ENCODE measurements around the gene MAN2B1.
"Not testable (repeated sequence)": the region's sequence is repeated elsewhere in the genome, so short reads cannot be mapped to it uniquely, and the experiment has no call there.

MAN2B1 gene

DNA sequence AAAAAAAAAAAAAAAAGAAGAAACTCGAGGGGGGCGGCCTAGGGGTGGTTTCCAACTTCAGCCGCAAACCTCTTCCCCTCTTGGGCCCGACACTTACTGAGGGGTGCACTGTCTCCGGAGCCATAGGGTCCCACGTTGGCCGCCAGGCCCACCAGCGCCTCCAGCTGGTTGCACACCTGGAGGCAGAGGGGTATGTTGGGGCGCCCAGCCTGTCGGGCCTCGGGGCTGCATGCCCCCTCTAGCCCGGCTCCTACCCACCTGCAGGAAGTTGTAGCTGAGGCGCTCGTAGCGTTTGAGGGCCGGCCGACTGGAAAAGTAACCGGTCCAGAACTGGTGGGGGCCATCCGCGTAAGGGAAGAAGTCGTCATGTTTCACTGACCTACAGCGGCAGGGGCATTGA, 8.6 kb downstream of the MAN2B1 start:
- DNase-seq (ENCODE audit: low read depth in 2 of 2) = no peak

DNA sequence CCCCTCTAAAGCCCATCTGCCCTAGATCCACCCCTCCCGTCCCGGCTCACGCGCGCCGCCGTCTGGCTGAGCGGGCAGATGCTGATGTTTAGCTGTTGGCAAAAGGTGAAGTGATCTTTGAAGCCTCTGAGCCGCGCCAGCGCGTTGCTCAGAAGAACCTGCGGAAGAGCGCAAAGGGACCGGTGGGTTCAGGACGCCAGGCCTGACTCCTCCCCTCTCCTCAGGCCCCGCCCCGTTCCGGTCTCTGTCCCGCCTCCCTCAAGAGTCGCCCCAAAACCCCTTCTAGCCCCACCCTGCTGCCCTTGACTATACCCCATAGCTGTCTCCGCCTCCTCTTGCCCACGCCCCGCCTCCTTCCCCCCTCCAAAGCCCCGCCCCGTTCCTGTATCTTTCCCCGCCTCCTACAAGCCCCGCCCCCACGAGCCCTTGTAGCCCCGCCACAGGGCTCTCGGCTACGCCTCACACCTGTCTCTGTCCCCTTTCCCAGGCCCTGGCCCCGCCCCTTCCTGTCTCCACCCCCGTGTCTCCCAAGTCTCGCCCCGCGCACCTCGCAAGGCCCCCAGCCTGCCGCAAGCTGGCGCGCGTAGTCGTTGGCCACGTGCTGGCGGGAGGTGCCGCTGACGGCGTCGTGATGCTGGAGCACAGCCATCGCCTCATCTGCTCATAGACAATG, 9.5 kb downstream of the MAN2B1 start:
- DNase-seq (ENCODE audit: low read depth in 2 of 2) = no peak

DNA sequence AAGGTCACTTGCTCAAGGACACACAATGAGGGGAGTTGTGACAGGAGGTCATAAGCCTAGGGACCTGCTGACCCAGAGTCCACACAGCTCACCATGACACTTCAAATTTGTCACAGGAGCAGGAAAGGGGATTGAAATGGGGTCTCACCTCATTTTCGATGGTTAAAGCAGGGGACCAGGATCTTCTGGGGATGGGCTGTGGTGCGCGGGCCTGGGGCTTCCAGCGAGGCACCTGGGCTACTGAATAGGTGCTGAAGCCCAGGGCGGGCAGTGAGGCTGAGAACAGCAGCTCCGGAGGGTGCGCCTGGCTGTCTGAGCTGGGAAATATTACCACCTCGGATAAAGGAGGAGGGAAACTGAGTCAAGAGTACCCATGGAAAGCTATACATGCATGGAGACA, 11.0 kb downstream of the MAN2B1 start:
- no peak for DNase-seq (ENCODE audit: low read depth in 2 of 2)

DNA sequence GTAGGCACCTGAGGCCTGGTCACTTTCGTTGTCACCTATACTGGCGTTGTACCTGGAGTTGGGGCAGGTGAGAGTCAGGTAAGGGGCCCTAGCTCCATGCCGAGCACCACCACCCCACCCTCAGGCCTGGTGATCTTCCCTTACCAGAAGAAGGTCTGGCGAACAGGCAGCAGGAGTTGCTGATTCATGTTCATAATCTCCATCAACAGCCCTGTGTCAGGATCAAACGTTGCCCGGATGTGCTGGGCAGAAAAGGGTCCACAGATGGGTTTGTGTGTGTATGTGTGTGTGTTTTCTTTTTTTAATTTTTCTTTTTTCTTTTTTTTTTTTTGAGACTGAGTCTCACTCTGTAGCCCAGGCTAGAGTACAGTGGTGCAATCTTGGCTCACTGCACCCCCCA, 14.3 kb downstream of the MAN2B1 start:
- no peak for DNase-seq (ENCODE audit: low read depth in 2 of 2)

DNA sequence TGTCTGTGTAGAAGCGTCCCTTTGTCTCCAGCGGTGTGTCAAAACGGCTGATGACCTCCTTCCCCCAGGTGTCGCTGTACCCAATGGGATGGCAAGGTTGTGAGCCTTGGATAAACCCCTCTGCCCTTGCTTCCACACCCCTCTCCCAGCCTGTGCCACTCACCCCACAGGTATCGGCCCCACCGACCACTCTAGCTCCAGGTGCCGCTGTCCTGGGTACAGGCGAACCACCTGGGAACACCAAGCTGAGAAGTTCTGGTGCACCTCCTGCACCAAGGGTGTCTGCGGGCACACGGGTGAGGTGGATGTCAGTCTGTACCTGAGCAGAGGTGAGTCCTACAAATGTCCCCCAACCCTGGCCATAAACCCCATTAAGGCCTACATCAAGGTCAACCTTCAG, 16.6 kb downstream of the MAN2B1 start:
- no peak for DNase-seq (ENCODE audit: low read depth in 2 of 2)

DNA sequence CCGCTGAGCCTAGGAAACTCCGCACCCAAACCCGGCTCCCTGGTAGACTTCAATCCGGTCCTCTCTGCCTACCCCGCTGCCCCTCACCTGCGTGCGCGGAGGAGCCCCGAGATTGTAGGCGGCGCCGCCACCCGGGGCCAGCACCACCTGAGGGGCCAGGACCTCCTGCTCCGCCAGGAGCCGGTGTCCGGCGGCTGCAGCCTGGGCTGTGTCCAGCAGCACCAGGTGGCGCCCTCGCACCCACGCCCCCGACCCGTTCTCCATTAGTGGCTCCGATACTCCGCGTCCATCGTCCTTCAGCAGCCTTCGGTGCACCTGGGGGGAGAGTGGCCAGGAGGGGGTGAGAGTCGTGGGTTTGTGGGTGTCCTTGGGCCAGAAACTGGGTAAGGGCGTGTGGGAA, 18.5 kb downstream of the MAN2B1 start:
- DNase-seq (ENCODE audit: low read depth in 2 of 2) = no peak

DNA sequence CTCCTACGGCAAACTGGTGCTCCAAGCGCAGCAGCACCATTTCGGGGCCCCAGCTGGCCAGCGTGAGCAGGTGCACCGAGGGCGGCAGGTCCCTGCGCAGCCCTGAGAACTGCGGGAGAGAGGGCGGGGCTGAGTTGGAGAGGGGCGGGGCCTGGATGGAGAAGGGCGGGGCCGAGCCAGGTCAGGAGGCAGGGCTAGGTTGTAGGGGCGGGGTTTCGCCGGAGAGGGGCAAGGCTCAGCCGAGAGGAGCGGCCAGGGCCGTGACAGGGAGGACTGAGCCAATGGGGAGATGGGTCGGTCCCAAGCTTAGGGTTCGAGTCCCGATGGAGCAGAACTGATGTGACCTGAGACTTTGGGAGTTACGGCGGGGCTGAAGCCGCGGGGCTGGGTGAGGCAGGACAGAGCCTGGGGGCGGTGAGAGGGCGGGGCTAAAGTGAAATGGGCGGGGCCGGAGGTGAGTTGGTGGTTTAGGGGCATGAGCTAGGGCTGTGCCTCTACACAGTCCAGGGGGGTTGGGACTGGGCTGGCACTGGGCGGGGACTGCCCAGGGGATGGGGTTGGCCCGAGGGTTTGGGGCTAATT, 19.0 kb downstream of the MAN2B1 start:
- no peak for DNase-seq (ENCODE audit: low read depth in 2 of 2)

DNA sequence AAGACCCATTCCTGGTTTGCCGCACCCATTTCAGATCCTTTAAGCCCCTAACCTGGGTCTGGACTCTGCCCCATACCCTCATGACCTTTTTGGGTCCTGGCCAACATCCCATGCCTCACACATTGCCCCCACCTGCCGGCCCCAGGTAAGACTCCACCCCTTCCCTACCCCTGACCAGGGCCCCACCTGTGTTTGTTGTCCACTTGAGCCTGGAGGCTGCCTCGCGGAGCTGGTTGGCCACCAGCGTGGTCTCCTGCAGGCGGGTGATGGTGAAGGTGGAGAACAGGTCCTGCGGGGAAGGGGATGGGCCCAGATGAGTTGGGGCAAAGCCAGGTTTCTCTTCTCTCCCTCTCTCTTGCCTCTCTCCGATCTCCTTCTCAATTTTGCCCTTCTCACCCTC, 19.5 kb downstream of the MAN2B1 start:
- DNase-seq (ENCODE audit: low read depth in 2 of 2) = no peak

DNA sequence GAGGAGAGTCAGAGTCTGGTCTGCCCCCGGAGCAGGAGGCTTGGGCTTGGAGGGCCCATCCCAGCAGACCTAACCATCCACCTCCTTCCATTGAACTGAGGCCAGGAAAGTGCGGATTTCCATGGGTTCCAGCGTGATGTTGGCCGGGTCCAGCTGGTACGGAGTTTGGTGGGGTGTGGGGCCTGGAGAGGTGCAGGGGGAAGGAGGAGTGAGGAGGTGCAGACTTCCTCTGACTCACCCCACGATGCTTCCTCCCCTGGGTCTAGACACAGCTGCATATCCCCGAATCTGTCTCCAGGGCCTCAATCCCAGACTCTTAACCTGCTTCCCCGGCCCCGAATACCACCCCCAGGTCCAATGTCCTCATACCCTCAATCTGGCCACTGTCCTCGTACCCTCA, 20.0 kb downstream of the MAN2B1 start:
- DNase-seq (ENCODE audit: low read depth in 2 of 2) = no peak

DNA sequence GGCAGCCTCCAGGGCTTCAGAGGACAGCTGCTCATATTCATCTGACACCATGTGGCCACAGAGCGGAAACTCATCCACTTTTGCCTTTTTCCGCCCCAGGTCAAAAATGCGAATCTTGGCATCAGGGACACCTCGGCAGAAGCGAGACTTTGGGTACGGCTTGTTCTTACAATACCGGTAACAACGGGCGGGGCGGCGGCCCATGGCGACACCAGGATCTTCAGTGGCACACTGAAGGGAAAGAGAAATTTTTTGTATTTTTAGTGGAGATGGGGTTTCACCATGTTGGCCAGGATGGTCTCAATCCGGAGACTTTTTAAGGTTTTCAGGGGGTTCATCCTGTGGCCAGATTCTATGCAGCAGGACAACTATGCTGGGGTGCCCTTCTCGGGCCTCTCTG, 22.8 kb downstream of the MAN2B1 start:
- DNase-seq (ENCODE audit: low read depth in 2 of 2) = not testable (repeated sequence)

DNA sequence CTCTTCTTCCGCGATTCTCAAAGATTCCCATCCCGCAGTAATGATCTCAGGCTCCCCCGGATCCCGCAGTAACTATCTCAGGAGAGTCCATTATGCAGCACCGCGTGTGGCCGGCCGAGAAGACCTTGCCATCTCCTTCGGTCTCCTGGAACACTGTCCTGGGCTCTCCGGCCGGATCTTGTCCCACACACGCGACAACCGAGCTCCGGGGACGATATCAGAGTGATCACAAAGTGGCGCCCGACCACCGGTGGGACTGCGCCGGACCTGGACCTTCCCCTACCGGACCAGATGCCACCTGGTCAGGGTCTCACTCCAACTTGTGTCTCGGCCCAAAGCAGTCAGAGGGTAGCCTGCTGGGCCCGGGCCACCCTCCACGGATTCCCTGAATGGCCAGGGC, 24.0 kb downstream of the MAN2B1 start:
- no peak for DNase-seq (ENCODE audit: low read depth in 2 of 2)

DNA sequence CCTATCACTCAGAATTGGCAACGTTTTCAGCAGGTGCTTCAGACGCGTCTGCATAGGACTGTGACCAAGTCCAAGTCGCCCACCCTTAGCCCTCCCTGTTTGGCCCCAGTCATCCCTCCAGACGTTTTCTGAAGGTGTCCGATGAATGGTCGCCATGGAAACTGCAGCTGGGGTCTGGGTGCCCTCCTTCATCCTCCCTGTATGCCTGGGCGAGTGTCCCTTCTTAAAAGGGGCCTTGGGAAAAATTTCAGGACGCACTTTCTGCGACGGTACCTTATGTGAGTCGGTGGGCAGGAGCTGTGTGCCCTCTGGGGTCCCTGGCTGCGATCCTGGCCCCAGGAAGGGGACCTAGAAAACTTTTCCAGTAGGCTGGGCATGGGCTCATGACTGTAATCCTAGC, 25.1 kb downstream of the MAN2B1 start:
- no peak for DNase-seq (ENCODE audit: low read depth in 2 of 2)

DNA sequence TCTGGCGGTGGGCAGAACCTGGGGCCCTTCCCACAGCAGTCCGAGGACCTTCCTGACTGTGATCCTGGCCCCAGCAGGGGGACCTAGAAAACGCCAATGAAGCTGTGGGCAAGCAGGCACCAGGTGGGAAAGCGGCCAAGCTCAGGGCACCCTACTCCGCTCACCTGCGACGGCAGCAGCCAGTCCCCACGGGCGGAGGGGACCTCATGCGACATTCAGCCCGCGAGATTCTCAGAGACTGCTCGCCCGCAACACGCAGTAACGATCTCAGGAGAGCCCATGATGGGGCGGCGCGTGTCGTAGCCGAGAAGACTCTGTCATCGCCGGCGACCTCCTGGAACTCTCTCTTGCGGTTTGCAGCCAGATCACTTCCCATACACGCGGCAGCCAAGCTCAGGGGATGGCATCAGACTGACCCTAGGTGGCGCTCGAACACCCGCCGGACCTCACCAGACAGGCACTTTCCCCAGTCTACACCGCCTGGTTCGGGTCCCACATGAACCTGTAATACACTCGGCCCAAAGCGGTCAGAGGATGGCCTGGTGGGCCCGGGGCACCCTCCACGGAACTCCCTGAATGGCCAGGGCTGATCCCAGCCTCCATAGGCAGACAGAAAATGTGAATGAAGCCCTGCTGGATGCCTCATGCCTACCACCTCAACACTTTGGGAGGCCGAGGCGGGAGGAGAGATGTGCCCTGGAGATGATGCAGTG, 26.5 kb downstream of the MAN2B1 start:
- DNase-seq (ENCODE audit: low read depth in 2 of 2) = peak; percentile 27 to 37

DNA sequence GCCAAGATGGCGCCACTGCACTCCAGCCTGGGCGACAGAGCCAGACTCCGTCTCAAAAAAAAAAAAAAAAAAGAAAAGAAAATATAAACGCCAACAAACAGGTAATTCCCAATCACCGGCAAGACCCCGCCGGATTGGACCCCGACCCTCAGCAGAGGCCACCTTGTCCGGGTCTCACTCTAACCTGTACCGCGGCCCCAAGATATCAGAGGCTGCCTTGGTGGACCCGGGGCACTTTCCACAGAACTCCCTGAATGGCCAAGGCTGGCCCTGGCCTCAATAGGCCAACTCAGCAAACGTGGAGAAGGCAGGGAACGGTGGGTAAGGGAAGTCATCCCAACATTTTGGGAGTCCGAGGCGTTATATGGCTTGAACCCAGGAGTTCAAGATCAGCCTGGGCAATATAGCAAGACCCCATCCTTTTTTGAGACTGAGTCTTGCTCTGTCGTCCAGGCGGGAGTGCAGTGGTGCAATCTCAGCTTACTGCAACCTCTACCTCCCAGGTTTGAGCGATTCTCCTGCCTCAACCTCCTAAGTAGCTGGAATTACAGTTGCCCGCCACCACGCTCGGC, 27.8 kb downstream of the MAN2B1 start:
- no peak for DNase-seq (ENCODE audit: low read depth in 2 of 2)

DNA sequence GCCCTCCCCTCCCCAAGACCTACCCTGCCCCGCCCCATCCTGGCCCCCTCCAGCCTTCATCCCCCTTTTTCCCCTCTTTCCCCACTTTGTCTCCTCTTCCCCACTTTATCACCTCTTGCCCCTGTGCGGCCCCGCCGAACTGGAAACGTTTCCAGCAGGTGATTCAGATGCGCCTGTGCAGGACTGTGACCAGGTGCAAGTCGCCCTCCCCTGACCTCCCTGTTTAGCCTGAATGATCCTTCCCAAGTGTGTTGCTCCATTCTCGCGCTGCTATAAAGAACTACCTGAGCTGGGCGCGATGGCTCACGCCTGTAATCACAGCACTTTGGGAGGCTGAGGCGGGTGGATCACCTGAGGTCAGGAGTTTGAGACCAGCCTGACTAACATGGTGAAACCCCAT, 29.9 kb downstream of the MAN2B1 start:
- DNase-seq (ENCODE audit: low read depth in 2 of 2) = no peak

DNA sequence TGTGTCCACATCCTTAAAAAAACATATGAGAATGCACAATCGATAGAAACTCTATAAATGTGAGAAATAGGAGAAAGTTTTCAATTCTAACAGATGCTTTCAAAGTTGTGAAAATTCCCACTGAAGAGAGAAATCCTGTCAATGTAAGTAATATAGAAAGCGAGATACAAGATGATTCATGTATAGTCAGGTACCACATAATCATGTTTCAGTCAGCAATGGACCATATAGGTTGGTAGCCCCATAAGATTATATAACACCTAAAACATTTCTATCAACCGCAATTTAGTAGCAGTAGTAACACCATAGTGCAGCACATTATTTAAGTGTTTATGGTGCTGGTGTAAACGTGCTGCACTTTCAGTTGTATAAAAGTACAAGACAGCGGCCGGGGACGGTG, 37.3 kb downstream of the MAN2B1 start:
- DNase-seq (ENCODE audit: low read depth in 2 of 2) = no peak

DNA sequence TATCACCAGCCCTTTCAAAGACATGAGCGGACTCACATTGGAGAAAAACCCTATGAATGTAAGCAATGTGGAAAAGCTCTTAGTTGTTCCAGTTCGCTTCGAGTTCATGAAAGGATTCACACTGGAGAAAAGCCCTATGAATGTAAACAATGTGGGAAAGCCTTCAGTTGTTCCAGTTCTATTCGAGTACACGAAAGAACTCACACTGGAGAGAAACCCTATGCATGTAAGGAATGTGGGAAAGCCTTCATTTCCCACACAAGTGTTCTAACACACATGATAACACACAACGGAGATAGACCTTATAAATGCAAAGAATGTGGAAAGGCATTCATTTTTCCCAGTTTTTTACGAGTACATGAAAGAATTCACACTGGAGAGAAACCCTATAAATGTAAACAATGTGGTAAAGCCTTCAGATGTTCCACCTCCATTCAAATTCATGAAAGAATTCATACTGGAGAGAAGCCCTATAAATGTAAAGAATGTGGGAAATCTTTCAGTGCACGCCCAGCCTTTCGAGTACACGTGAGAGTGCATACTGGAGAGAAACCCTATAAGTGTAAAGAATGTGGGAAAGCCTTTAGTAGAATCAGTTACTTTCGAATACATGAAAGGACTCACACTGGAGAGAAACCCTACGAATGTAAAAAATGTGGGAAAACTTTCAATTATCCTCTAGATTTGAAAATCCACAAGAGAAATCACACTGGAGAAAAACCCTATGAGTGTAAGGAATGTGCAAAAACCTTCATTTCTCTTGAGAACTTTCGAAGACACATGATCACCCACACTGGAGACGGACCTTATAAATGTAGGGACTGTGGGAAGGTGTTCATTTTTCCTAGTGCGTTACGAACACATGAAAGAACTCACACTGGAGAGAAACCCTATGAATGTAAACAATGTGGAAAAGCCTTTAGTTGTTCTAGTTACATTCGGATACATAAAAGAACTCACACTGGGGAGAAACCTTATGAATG, 38.2 kb downstream of the MAN2B1 start:
- DNase-seq (ENCODE audit: low read depth in 2 of 2) = no peak

DNA sequence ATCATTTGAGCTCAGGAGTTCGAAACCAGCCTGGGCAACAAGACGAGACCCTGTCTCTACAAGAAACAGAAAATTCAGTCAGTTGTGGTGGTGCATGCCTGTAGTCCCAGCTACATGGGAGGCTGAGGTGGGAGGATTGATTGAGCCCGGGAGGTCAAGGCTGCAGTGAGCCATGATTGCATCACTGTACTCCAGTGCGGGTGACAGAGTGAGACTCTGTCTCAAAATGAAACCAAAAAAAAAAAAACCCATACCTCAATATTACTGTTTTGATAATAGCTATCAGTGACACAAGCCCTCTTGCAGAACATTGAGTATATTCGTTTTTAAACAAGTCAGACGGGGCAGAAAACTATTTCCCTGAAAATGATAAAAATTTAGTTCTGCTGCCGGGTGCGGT, 39.6 kb downstream of the MAN2B1 start:
- no peak for DNase-seq (ENCODE audit: low read depth in 2 of 2)

DNA sequence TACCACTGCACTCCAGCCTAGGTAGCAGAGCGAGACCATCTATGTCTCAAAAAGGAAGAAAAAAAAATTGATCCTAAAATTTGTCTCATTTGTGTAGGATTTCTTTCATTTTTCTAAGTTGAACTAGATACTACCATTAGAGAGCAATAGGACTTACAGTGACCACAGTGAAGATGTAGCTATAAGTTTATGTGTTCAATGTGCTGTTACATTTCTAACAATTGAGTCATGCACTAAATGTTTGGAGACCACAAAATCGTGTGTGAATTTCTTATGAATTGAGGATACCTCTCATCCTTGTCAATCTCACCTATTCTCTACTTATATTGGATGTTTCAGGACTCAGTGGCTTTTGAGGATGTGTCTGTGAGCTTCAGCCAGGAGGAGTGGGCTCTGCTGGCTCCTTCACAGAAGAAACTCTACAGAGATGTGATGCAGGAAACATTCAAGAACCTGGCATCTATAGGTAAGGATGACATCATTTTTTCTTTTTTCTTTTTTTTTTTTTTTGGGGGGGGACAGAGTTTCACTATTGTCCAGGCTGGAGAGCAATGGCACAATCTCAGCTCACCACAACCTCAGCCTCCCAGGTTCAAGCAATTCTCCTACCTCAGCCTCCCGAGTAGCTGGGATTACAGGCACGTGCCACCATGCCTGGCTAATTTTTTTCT, 43.0 kb downstream of the MAN2B1 start:
- no peak for DNase-seq (ENCODE audit: low read depth in 2 of 2)

DNA sequence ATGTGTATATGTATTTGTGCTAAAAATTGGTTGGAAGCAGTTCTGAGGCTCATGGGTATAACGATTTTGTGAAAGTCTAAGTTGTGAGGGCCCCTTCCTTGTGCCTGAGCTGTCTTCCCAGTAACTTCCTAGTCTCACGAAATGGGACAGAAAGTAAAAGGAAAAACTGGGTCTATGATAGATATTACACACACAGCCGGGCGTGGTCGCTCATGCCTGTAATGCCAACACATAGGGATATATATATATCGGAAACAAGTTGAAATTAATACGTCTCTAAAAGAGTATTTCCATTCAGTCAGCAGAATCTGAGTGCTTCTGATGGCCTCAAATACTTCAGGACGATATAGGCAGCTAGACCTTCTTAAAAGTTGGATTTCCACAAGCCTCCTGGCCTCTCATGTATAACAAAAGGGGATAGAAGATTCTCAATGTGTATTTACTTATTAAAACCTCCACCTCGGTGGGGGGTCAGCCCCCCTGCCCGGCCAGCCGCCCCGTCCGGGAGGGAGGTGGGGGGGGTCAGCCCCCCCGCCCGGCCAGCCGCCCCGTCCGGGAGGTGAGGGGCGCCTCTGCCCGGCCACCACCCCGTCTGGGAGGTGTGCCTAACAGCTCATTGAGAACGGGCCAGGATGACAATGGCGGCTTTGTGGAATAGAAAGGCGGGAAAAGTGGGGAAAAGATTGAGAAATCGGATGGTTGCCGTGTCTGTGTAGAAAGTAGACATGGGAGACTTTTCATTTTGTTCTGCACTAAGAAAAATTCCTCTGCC, 45.1 kb downstream of the MAN2B1 start:
- DNase-seq (ENCODE audit: low read depth in 2 of 2) = not testable (repeated sequence)
